ENCODE results near the gene RTL1.

RTL1 gene

GRCh38 chr14:100841066-100841760 lies 62.3 kb downstream of the RTL1 start:
- no peak overlapping the region for H3K9ac ChIP-seq (ENCODE audit: insufficient read length)
- no peak for DNase-seq (ENCODE audit: low read depth, low spot score)
- no peak overlapping the region for H3K27ac ChIP-seq
- no peaks in the 10 kb centered on the region for H3K9me3 ChIP-seq (ENCODE audit: low read depth, low read length)
- H3K36me3 ChIP-seq (ENCODE audit: insufficient read depth, low read length), result peaks cover 10% of the 10 kb centered on the region; the same call in 1 of the 2 replicates
- no peak overlapping the region for H3K4me3 ChIP-seq
- TF ChIP-seq EZH2 (IDR thresholded peaks at IDR 0.05), result no peak
- no peak for TF ChIP-seq FOXP2 (optimal IDR thresholded peaks at IDR 0.05; ENCODE audit: control extremely low read depth, extremely low read length, insufficient read depth)
- no peak for TF ChIP-seq POLR2AphosphoS5 (IDR thresholded peaks at IDR 0.05; ENCODE audit: borderline replicate concordance, low read depth, low read length)

- H3K9ac ChIP-seq (ENCODE audit: insufficient read length), result no peak overlapping the region
- no peak overlapping the region for H3K4me3 ChIP-seq
- TF ChIP-seq FOXP2 (optimal IDR thresholded peaks at IDR 0.05; ENCODE audit: control extremely low read depth, extremely low read length, insufficient read depth), result no peak
- no peak for TF ChIP-seq POLR2AphosphoS5 (IDR thresholded peaks at IDR 0.05; ENCODE audit: borderline replicate concordance, low read depth, low read length)
- no peak overlapping the region for H3K27ac ChIP-seq
- peaks cover 4% of the 10 kb centered on the region; the same call in 1 of the 2 replicates for H3K36me3 ChIP-seq (ENCODE audit: insufficient read depth, low read length)
- DNase-seq (ENCODE audit: low read depth, low spot score), result no peak
- H3K9me3 ChIP-seq (ENCODE audit: low read depth, low read length), result no peaks in the 10 kb centered on the region
These were observed 63.0 kb downstream of the RTL1 start for GRCh38 chr14:100840286-100841065.

GRCh38 chr14:100839681-100840111 lies 63.8 kb downstream of the RTL1 start:
- H3K36me3 ChIP-seq (ENCODE audit: insufficient read depth, low read length), result no peaks in the 10 kb centered on the region; the same call in 1 of the 2 replicates
- no peak overlapping the region for H3K27ac ChIP-seq
- TF ChIP-seq FOXP2 (optimal IDR thresholded peaks at IDR 0.05; ENCODE audit: control extremely low read depth, extremely low read length, insufficient read depth), result no peak
- TF ChIP-seq EZH2 (IDR thresholded peaks at IDR 0.05), result no peak
- no peak for TF ChIP-seq POLR2AphosphoS5 (IDR thresholded peaks at IDR 0.05; ENCODE audit: borderline replicate concordance, low read depth, low read length)
- no peak overlapping the region for H3K4me3 ChIP-seq
- H3K9me3 ChIP-seq (ENCODE audit: low read depth, low read length), result no peaks in the 10 kb centered on the region
- DNase-seq (ENCODE audit: low read depth, low spot score), result no peak
- no peak overlapping the region for H3K9ac ChIP-seq (ENCODE audit: insufficient read length)

- no peaks in the 10 kb centered on the region for H3K9me3 ChIP-seq (ENCODE audit: low read depth, low read length)
- H3K9ac ChIP-seq (ENCODE audit: insufficient read length), result no peak overlapping the region
- no peak overlapping the region for H3K27ac ChIP-seq
- DNase-seq (ENCODE audit: low read depth, low spot score), result no peak
- TF ChIP-seq EZH2 (IDR thresholded peaks at IDR 0.05) (no peak), POLR2AphosphoS5 (IDR thresholded peaks at IDR 0.05; ENCODE audit: borderline replicate concordance, low read depth, low read length) (no peak), FOXP2 (optimal IDR thresholded peaks at IDR 0.05; ENCODE audit: control extremely low read depth, extremely low read length, insufficient read depth) (no peak)
- H3K36me3 ChIP-seq (ENCODE audit: insufficient read depth, low read length), result no peaks in the 10 kb centered on the region; the same call in 1 of the 2 replicates
- H3K4me3 ChIP-seq, result no peak overlapping the region
These were observed 64.3 kb downstream of the RTL1 start for GRCh38 chr14:100839315-100839585.

- no peak for DNase-seq (ENCODE audit: low read depth, low spot score)
- TF ChIP-seq POLR2AphosphoS5 (IDR thresholded peaks at IDR 0.05; ENCODE audit: borderline replicate concordance, low read depth, low read length), result no peak
- no peak for TF ChIP-seq FOXP2 (optimal IDR thresholded peaks at IDR 0.05; ENCODE audit: control extremely low read depth, extremely low read length, insufficient read depth)
- TF ChIP-seq EZH2 (IDR thresholded peaks at IDR 0.05), result no peak
- no peak overlapping the region for H3K9ac ChIP-seq (ENCODE audit: insufficient read length)
- H3K4me3 ChIP-seq, result no peak overlapping the region
- H3K27ac ChIP-seq, result no peak overlapping the region
- H3K9me3 ChIP-seq (ENCODE audit: low read depth, low read length), result no peaks in the 10 kb centered on the region
- H3K36me3 ChIP-seq (ENCODE audit: insufficient read depth, low read length), result no peaks in the 10 kb centered on the region; the same call in 1 of the 2 replicates
These were observed 64.8 kb downstream of the RTL1 start for GRCh38 chr14:100838493-100839314.

- DNase-seq (ENCODE audit: low read depth, low spot score), result no peak
- H3K9ac ChIP-seq (ENCODE audit: insufficient read length), result no peak overlapping the region
- no peak overlapping the region for H3K27ac ChIP-seq
- H3K9me3 ChIP-seq (ENCODE audit: low read depth, low read length), result no peaks in the 10 kb centered on the region
- H3K36me3 ChIP-seq (ENCODE audit: insufficient read depth, low read length), result no peaks in the 10 kb centered on the region; the same call in 1 of the 2 replicates
- no peak for TF ChIP-seq EZH2 (IDR thresholded peaks at IDR 0.05)
- TF ChIP-seq POLR2AphosphoS5 (IDR thresholded peaks at IDR 0.05; ENCODE audit: borderline replicate concordance, low read depth, low read length), result no peak
- TF ChIP-seq FOXP2 (optimal IDR thresholded peaks at IDR 0.05; ENCODE audit: control extremely low read depth, extremely low read length, insufficient read depth), result no peak
- no peak overlapping the region for H3K4me3 ChIP-seq
These were observed 65.6 kb downstream of the RTL1 start for GRCh38 chr14:100837805-100838350.

GRCh38 chr14:100836941-100837804 lies 66.3 kb downstream of the RTL1 start:
- no peak for TF ChIP-seq EZH2 (IDR thresholded peaks at IDR 0.05)
- TF ChIP-seq POLR2AphosphoS5 (IDR thresholded peaks at IDR 0.05; ENCODE audit: borderline replicate concordance, low read depth, low read length), result no peak
- TF ChIP-seq FOXP2 (optimal IDR thresholded peaks at IDR 0.05; ENCODE audit: control extremely low read depth, extremely low read length, insufficient read depth), result no peak
- no peak for DNase-seq (ENCODE audit: low read depth, low spot score)
- H3K4me3 ChIP-seq, result no peak overlapping the region
- peaks cover 5% of the 10 kb centered on the region; the same call in 1 of the 2 replicates for H3K36me3 ChIP-seq (ENCODE audit: insufficient read depth, low read length)
- H3K27ac ChIP-seq, result no peak overlapping the region
- H3K9me3 ChIP-seq (ENCODE audit: low read depth, low read length), result no peaks in the 10 kb centered on the region
- no peak overlapping the region for H3K9ac ChIP-seq (ENCODE audit: insufficient read length)
